OCI-LY1 (cell line): ENCODE results near the gene EPS8L2.

ENCODE experiments used
- H2AFZ ChIP-seq: fragments of 200-600 bp; sonication (generic), shearing (Covaris generic); 2 replicates; pipeline ENCODE4 v1.6.0; 2014; ENCODE audit warnings: antibody characterized with exemption, mild to moderate bottlenecking, low read length
- H3F3A ChIP-seq: fragments of 200-600 bp; sonication (generic), shearing (Covaris generic); 2 replicates; pipeline ENCODE4 v1.6.0; 2014; ENCODE audit warnings: mild to moderate bottlenecking, antibody characterized with exemption, low read length, moderate library complexity; ENCODE audit not compliant: insufficient read depth
- H3K27ac ChIP-seq: fragments of 200-600 bp; sonication (generic); 2 replicates; pipeline ENCODE4 v1.5.1; 2014; ENCODE audit warnings: low read length, mixed run types, mild to moderate bottlenecking, low read depth; ENCODE audit not compliant: poor library complexity, severe bottlenecking
- H3K27me3 ChIP-seq: fragments of 200-600 bp; sonication (generic); 2 replicates; pipeline ENCODE4 v1.6.0; 2014; ENCODE audit warnings: antibody characterized with exemption, mild to moderate bottlenecking, low read length, moderate library complexity; ENCODE audit not compliant: insufficient read depth
- H3K36me3 ChIP-seq: fragments of 200-600 bp; sonication (generic); 2 replicates; pipeline ENCODE4 v1.6.1; 2014; ENCODE audit warnings: mild to moderate bottlenecking, antibody characterized with exemption, low read length, moderate library complexity, mixed read lengths; ENCODE audit not compliant: insufficient read depth
- H3K4me1 ChIP-seq: fragments of 200-600 bp; sonication (generic); 2 replicates; pipeline ENCODE4 v1.5.1; 2014; ENCODE audit warnings: mild to moderate bottlenecking, low read length, moderate library complexity; ENCODE audit not compliant: insufficient read depth, severe bottlenecking
- H3K4me2 ChIP-seq: fragments of 200-600 bp; sonication (generic), shearing (Covaris generic); 2 replicates; pipeline ENCODE4 v1.6.1; 2014; ENCODE audit warnings: low read length
- H3K4me3 ChIP-seq: fragments of 200-600 bp; sonication (generic); 2 replicates; pipeline ENCODE4 v1.5.1; 2014; ENCODE audit warnings: low read length, low read depth, mild to moderate bottlenecking, mixed read lengths; ENCODE audit not compliant: poor library complexity, severe bottlenecking
- H3K79me2 ChIP-seq: fragments of 200-600 bp; shearing (Covaris generic); 2 replicates; pipeline ENCODE4 v1.6.1; 2016; ENCODE audit warnings: mixed run types, low read length, mixed read lengths; ENCODE audit not compliant: insufficient read depth
- H3K9ac ChIP-seq: fragments of 200-600 bp; sonication (generic), shearing (Covaris generic); 2 replicates; pipeline ENCODE4 v1.6.1; 2014; ENCODE audit warnings: mild to moderate bottlenecking, low read length, mixed read lengths
- H3K9me2 ChIP-seq: fragments of 200-600 bp; sonication (generic), shearing (Covaris generic); 2 replicates; pipeline ENCODE4 v1.6.1; 2014; ENCODE audit warnings: low read depth, mild to moderate bottlenecking, low read length, mixed read lengths
- H3K9me3 ChIP-seq: fragments of 200-600 bp; shearing (Covaris generic); 2 replicates; pipeline ENCODE4 v1.6.1; 2014; ENCODE audit warnings: low read length, mixed read lengths
- H4K20me1 ChIP-seq: fragments of 200-600 bp; sonication (generic), shearing (Covaris generic); 2 replicates; pipeline ENCODE4 v1.6.0; 2016; ENCODE audit warnings: mild to moderate bottlenecking, low read length; ENCODE audit not compliant: insufficient read depth
- EZH2 ChIP-seq: fragments of 200-600 bp; sonication (generic), shearing (Covaris generic); IDR thresholded peaks from 2 replicates; pipeline ENCODE4 v1.8.0; 2017; ENCODE audit warnings: borderline replicate concordance, mixed run types, mild to moderate bottlenecking, antibody characterized with exemption, low read length, moderate library complexity, mixed read lengths
- TF ChIP-seq, protein P1 (sequence below): fragments of 200-600 bp; sonication (generic), shearing (Covaris generic); IDR thresholded peaks from 2 replicates; pipeline ENCODE4 v1.5.1; 2017; ENCODE audit warnings: mild to moderate bottlenecking, antibody characterized with exemption, low read length, moderate library complexity, mixed read lengths

EPS8L2 gene

DNA sequence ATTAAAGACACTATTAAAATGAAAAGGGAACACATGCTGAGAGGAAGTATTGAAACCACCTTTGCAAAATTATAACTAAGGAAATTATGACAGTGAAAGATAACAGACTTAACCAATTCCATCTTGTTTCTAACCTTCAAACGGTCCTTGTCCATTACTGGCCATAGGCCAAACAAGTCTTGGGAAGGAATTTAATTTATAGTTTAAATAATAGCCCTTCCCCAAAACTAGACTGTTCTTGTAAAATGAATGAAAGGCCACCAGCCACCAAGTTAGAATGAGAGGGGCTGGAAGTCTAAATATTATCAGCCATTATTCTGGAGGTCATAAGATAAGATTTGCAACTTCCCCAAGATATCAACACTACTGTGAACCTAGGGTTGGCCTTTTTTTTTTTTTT lies 39.4 kb downstream of the EPS8L2 start:
- Histone ChIP-seq H3K9me3 (no peaks in the 10 kb centered on the region), H3K27ac (no peak overlapping the region), H4K20me1 (no peaks in the 10 kb centered on the region), H3K36me3 (peaks cover 4% of the 10 kb centered on the region; the same call in 1 of the 2 replicates), H3F3A (0 out of 2 replicates have a peak, but pooled peaks cover 5% of the 10 kb centered on the region), H3K9me2 (no peaks in the 10 kb centered on the region), H3K9ac (no peak overlapping the region), H3K4me1 (peaks cover 26% of the 10 kb centered on the region), H3K4me3 (no peak overlapping the region), H3K4me2 (no peak overlapping the region), H2AFZ (no peak overlapping the region), H3K27me3 (0 out of 2 replicates have a peak, but pooled peaks cover 5% of the 10 kb centered on the region), H3K79me2 (peaks cover 28% of the 10 kb centered on the region)
- TF ChIP-seq, protein P1, sequence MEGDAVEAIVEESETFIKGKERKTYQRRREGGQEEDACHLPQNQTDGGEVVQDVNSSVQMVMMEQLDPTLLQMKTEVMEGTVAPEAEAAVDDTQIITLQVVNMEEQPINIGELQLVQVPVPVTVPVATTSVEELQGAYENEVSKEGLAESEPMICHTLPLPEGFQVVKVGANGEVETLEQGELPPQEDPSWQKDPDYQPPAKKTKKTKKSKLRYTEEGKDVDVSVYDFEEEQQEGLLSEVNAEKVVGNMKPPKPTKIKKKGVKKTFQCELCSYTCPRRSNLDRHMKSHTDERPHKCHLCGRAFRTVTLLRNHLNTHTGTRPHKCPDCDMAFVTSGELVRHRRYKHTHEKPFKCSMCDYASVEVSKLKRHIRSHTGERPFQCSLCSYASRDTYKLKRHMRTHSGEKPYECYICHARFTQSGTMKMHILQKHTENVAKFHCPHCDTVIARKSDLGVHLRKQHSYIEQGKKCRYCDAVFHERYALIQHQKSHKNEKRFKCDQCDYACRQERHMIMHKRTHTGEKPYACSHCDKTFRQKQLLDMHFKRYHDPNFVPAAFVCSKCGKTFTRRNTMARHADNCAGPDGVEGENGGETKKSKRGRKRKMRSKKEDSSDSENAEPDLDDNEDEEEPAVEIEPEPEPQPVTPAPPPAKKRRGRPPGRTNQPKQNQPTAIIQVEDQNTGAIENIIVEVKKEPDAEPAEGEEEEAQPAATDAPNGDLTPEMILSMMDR, result no peak
- no peak for TF ChIP-seq EZH2

DNA sequence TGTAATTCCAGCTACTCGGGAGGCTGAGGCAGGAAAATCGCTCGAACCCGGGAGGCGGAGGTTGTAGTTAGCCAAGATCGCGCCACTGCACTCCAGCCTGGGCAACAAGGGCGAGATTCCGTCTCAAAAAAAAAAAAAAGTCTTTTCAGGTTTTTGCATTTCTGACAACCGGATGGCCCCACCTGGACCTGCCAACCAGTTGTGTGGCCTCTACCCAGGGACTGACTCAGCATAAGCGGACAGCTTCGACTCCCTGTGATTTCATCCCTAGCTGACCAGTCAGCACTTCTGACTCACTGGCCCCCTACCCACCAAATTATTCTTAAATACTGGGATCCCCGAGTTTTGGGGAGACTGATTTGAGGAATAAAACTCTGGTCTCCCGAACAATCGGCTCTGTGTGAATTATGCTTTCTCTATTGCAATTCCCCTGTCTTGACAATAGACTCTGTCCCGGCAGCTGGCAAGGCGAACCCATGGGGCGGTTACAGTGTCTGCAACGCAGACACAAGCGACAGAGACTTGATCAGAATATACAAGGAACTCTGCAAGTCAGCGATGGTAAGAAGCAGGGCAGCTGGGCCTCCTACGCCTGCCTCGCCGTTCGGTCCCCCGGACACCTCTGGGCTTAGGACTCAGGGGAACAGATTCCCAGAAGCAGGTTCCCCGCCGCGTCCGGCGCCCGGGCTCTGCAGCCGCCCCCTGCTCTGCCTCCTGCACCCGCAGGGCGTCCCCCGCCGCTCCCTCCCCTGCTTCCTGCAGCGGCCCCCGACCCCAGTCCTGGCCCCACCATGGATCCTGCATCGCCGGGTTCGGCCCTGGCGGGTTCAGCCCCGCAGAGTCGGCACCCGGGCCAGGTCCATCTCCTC lies 40.5 kb downstream of the EPS8L2 start:
- Histone ChIP-seq H3F3A (0 out of 2 replicates have a peak, but pooled peaks cover 5% of the 10 kb centered on the region), H4K20me1 (no peaks in the 10 kb centered on the region), H3K9me2 (no peaks in the 10 kb centered on the region), H2AFZ (no peak overlapping the region), H3K79me2 (peaks cover 37% of the 10 kb centered on the region), H3K9me3 (no peaks in the 10 kb centered on the region), H3K4me1 (peaks cover 26% of the 10 kb centered on the region), H3K4me2 (peak overlapping the region; percentile 85), H3K4me3 (peak overlapping the region; percentile 96), H3K27me3 (0 out of 2 replicates have a peak, but pooled peaks cover 5% of the 10 kb centered on the region), H3K36me3 (peaks cover 10% of the 10 kb centered on the region; the same call in 1 of the 2 replicates), H3K9ac (peak overlapping the region; percentile 90), H3K27ac (no peak overlapping the region)
- TF ChIP-seq, protein P1, result no peak
- TF ChIP-seq EZH2, result no peak

DNA sequence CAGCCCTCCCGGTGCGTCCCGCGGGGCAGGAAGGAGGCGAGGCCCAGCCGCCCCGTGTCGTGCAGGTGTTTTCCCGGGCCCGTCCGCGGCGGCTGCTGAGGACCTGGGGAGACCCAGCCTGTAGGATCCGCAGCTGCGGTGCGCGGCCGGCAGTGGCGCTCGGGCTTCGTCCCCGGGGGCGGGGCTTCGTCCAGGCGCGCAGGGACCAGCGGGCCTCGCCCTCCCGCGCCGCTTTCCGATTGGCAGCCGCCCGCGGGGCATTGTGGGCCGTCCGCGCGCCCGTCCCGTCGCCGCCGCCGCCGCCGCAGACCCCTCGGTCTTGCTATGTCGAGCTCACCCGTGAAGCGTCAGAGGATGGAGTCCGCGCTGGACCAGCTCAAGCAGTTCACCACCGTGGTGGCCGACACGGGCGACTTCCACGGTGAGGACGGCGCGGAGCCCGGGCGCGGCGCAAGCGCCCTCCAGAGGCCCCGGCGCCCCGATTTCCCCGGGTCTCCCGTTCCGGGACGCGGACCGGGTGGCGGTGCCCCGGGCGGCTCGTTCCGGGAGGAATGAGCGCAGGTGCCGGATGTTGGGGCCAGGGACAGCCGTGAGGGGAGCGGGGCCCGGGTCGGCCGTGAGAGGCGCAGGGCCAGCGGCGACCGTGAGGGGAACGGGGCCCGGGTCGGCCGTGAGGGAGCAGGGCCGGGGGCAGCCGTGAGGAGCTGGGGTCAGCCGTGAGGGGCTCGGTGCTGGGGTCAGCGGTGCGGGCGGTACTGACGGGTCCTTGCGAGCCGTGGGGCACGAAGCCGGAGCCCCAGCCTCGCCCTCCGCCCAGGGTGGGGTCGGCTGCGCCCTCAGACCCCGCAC lies 41.4 kb downstream of the EPS8L2 start, which contains the start of gene TALDO1:
TSS of gene TALDO1 (plus strand) at position 307 of the 849 bp plus-strand sequence. CDS start at position 325, 18 bp downstream.
- Histone ChIP-seq H2AFZ (no peak within 1 kb of the TSS), H3K4me3 (peak within 1 kb of the TSS; percentile 96), H3K27me3 (0 out of 2 replicates have a peak, but pooled peaks cover 5% of the 10 kb centered on the region), H4K20me1 (no peaks in the 10 kb centered on the region), H3K36me3 (peaks cover 11% of the 10 kb centered on the region; the same call in 1 of the 2 replicates), H3K4me2 (peak within 1 kb of the TSS; percentile 85), H3K27ac (peak within 1 kb of the TSS; percentile 73), H3K4me1 (peaks cover 26% of the 10 kb centered on the region), H3K9ac (peak within 1 kb of the TSS; percentile 90), H3K79me2 (peaks cover 44% of the 10 kb centered on the region), H3K9me2 (no peaks in the 10 kb centered on the region), H3F3A (0 out of 2 replicates have a peak, but pooled peaks cover 5% of the 10 kb centered on the region), H3K9me3 (no peaks in the 10 kb centered on the region)
- no peak for TF ChIP-seq EZH2
- TF ChIP-seq, protein P1, result peak; percentile 24; the same call in 1 of the 2 replicates
